GM12878 (cell line): Measurements from ENCODE around the gene FCRL6. TPM values are rescaled to one million over a fixed set of nuclear protein-coding genes. Genes with fewer than 3 reads are reported as not detected.

ENCODE experiments used
- ATAC-seq: fragments of 200-7000 bp; cut with Tn5 transposase; 3 replicates; pipeline ENCODE4 v1.9.1; 2020; ENCODE audit warnings: mild to moderate bottlenecking, moderate library complexity
- BruUV-seq: library from RNA; stranded (reverse); fragments of 400-500 nt; replicated peaks from 2 replicates; lab custom pipeline; 2021; lab: Mats Ljungman, UMichigan
- CTCF ChIA-PET: fragments of 300-600 bp; sonication (Branson Sonifier 250); formaldehyde crosslinking; extraction: SDS; loops from one replicate; lab custom pipeline; 2021; ENCODE audit warnings: inconsistent platforms; lab: Yijun Ruan, JAX
- POLR2A ChIA-PET: fragments of 350-600 bp; formaldehyde crosslinking; extraction: SDS; loops from one replicate; lab custom pipeline; 2021; ENCODE audit warnings: inconsistent platforms; lab: Charles Lee
- RAD21 ChIA-PET: fragments of 300-600 bp; sonication (Branson Sonifier 250); formaldehyde crosslinking; loops from one replicate; lab custom pipeline; 2023; ENCODE audit warnings: antibody characterized with exemption; ENCODE audit not compliant: unreplicated experiment; lab: Charles Lee
- SMC1A ChIA-PET: fragments of 300-600 bp; sonication (Branson Sonifier 250); formaldehyde crosslinking; loops from one replicate; lab custom pipeline; 2023; ENCODE audit not compliant: unreplicated experiment, uncharacterized antibody; lab: Charles Lee
- DNase-seq: peaks from one replicate; pipeline ENCODE4 v3.0.0-alpha.2; 2011; ENCODE audit warnings: low read depth, low spot score
- FAIRE-seq: peaks from 3 replicates; lab custom pipeline; 2011; peaks lifted over from hg19 to GRCh38; lab: Jason Lieb, UNC
- H2AFZ ChIP-seq: 2 replicates; pipeline ENCODE4 v1.6.0; 2011; ENCODE audit warnings: low read depth, low read length, control low read depth; ENCODE audit not compliant: control insufficient read depth
- H3K27ac ChIP-seq: 2 replicates; pipeline ENCODE4 v1.5.1; 2011; ENCODE audit warnings: control low read depth; ENCODE audit not compliant: control insufficient read depth, insufficient read depth
- H3K27me3 ChIP-seq, 2 experiments: replicated peaks in 1 of 2; 2 replicates each; pipeline versions ENCODE4 v1.6.0 to v1.6.1; 2011; ENCODE audit warnings: low read length in 1 of 2; ENCODE audit not compliant: control insufficient read depth in 2 of 2, insufficient read depth in 2 of 2
- H3K36me3 ChIP-seq, 2 experiments: 2 replicates each; pipeline ENCODE4 v1.5.1; 2011; ENCODE audit warnings: low read length in 1 of 2; ENCODE audit not compliant: control insufficient read depth in 2 of 2, insufficient read depth in 2 of 2
- H3K4me1 ChIP-seq: 2 replicates; pipeline ENCODE4 v1.6.1; 2011; ENCODE audit warnings: mild to moderate bottlenecking, low read length, moderate library complexity, mixed read lengths; ENCODE audit not compliant: control insufficient read depth, insufficient read depth
- H3K4me2 ChIP-seq: 2 replicates; pipeline ENCODE4 v1.6.0; 2011; ENCODE audit warnings: control low read depth; ENCODE audit not compliant: control insufficient read depth, insufficient read depth
- H3K4me3 ChIP-seq: fragments of 200-600 bp; sonication (generic); 2 replicates; pipeline ENCODE4 v1.5.1; 2016
- H3K79me2 ChIP-seq: 2 replicates; pipeline ENCODE4 v1.6.0; 2011; ENCODE audit warnings: low read length; ENCODE audit not compliant: control insufficient read depth, insufficient read depth
- H3K9ac ChIP-seq: 2 replicates; pipeline ENCODE4 v1.8.0; 2011; ENCODE audit warnings: low read length, control low read depth, mixed read lengths; ENCODE audit not compliant: control insufficient read depth, insufficient read depth
- H3K9me3 ChIP-seq: replicated peaks from 3 replicates; pipeline ENCODE4 v1.5.1; 2011; ENCODE audit warnings: mild to moderate bottlenecking, low read length; ENCODE audit not compliant: control insufficient read depth, insufficient read depth
- H4K20me1 ChIP-seq: 2 replicates; pipeline ENCODE4 v1.6.0; 2011; ENCODE audit not compliant: control insufficient read depth, insufficient read depth
- E2F4 ChIP-seq: IDR thresholded peaks from 2 replicates; pipeline ENCODE4 v1.6.1; 2012; ENCODE audit warnings: low read depth, low read length, improper control_type of control experiment
- EGR1 ChIP-seq, 2 experiments: IDR thresholded peaks; 1 replicate in 1 of 2; 2 replicates in 1 of 2; pipeline ENCODE4 v1.6.1; 2011 to 2012; ENCODE audit warnings: low read depth in 2 of 2, low read length in 2 of 2, borderline replicate concordance in 1 of 2, mild to moderate bottlenecking in 1 of 2, moderate library complexity in 1 of 2
- FOXM1 ChIP-seq: IDR thresholded peaks from 2 replicates; pipeline ENCODE4 v1.6.1; 2012; ENCODE audit warnings: low read depth, mild to moderate bottlenecking, inconsistent platforms, low read length, moderate library complexity
- IKZF2 ChIP-seq, 2 experiments: fragments of 450-650 bp; IDR thresholded peaks; 2 replicates each; pipeline ENCODE4 v1.6.1; 2017; ENCODE audit warnings: mild to moderate bottlenecking in 2 of 2, moderate library complexity in 2 of 2
- POLR2AphosphoS2 ChIP-seq: IDR thresholded peaks from 2 replicates; pipeline ENCODE4 v1.6.1; 2011; ENCODE audit warnings: low read depth, mild to moderate bottlenecking, low read length, improper control_type of control experiment, moderate library complexity
- RAD21 ChIP-seq: IDR thresholded peaks from 2 replicates; pipeline ENCODE4 v1.6.1; 2011; ENCODE audit warnings: mild to moderate bottlenecking, low read depth, low read length, moderate library complexity; ENCODE audit not compliant: insufficient read depth
- SIX5 ChIP-seq: IDR thresholded peaks from 2 replicates; pipeline ENCODE4 v1.6.1; 2011; ENCODE audit warnings: mild to moderate bottlenecking, low read depth, low read length, moderate library complexity; ENCODE audit not compliant: severe bottlenecking
- SMAD5 ChIP-seq: IDR thresholded peaks from 2 replicates; pipeline ENCODE4 v1.6.1; 2016; ENCODE audit warnings: antibody characterized with exemption, low read depth
- STAT1 ChIP-seq: fragments of 450-650 bp; conservative IDR thresholded peaks from 2 replicates; pipeline ENCODE4 v1.6.1; 2014; ENCODE audit warnings: antibody characterized with exemption, mild to moderate bottlenecking
- WRNIP1 ChIP-seq: IDR thresholded peaks from 2 replicates; pipeline ENCODE4 v1.6.1; 2011; ENCODE audit warnings: low read depth, low read length, improper control_type of control experiment, borderline replicate concordance
- ZBTB11 ChIP-seq: fragments of 450-650 bp; formaldehyde crosslinking; IDR thresholded peaks from 2 replicates; pipeline ENCODE4 v1.5.0; 2022; ENCODE audit warnings: mild to moderate bottlenecking, missing genetic modification characterization
- ZSCAN29 ChIP-seq: fragments of 450-650 bp; IDR thresholded peaks from 2 replicates; pipeline ENCODE4 v1.6.1; 2017; ENCODE audit warnings: mild to moderate bottlenecking, moderate library complexity
- WGBS: methylation state at CpG from one replicate; pipeline ENCODE4 v1.1.6; 2016; ENCODE audit warnings: low lambda C conversion rate; ENCODE audit not compliant: insufficient replicate concordance, insufficient coverage; ENCODE audit errors: missing lambda C conversion rate; 5-methylcytosine and 5-hydroxymethylcytosine counted together
- in situ Hi-C: fragments of 300-500 bp; cut with MboI; formaldehyde crosslinking; loops from 9 replicates; pipeline ENCODE4 v1.14.3; 2018; ENCODE audit warnings: mixed read lengths
- intact Hi-C: fragments of 100-400 bp; cut with micrococcal nuclease; formaldehyde crosslinking; loops from one replicate; pipeline ENCODE4 v1.14.2; 2022; ENCODE audit not compliant: unreplicated experiment
- polyA plus RNA-seq, 11 experiments: library from polyadenylated mRNA; depleted of rRNA in 4 of 11; unstranded in 6 of 11; stranded (reverse) in 5 of 11; fragments of >200 nt; fragmentation: Nextera tagmentation in 4 of 11; fragmentation: Illumina TruSeq in 1 of 11; extraction: Ambion mirVana in 4 of 11; extraction: Trizol in 1 of 11; gene quantifications; 1 replicate in 1 of 11; 2 replicates in 10 of 11; pipeline versions ENCODE4 v1.2.1 to v1.2.3, GENCODE V29; 2011 to 2016; ENCODE audit warnings: inconsistent platforms in 2 of 11, missing spikeins in 2 of 11, low read depth in 1 of 11
- total RNA-seq, 4 experiments: library from RNA; depleted of rRNA in 3 of 4; stranded (reverse); fragments of >200 nt in 3 of 4; fragmentation: Illumina TruSeq in 1 of 4; extraction: Trizol in 1 of 4; gene quantifications; 2 replicates each; pipeline versions ENCODE4 v1.2.1 to v1.2.3, GENCODE V29; 2013 to 2021
- TF ChIP-seq, protein P1 (sequence below): fragments of 450-650 bp; IDR thresholded peaks from 2 replicates; pipeline ENCODE4 v1.6.1; 2017; ENCODE audit warnings: antibody characterized with exemption, mild to moderate bottlenecking, moderate library complexity
- TF ChIP-seq, protein P2 (sequence below), 3 experiments: IDR thresholded peaks in 2 of 3; conservative IDR thresholded peaks in 1 of 3; 2 replicates each; pipeline ENCODE4 v1.5.1; 2011; ENCODE audit warnings: low read depth in 3 of 3, low read length in 3 of 3, mild to moderate bottlenecking in 3 of 3, control low read depth in 2 of 3, moderate library complexity in 2 of 3, inconsistent platforms in 1 of 3, mixed read lengths in 1 of 3; ENCODE audit not compliant: control insufficient read depth in 2 of 3, insufficient read depth in 1 of 3; ENCODE audit errors: extremely low read depth in 1 of 3

Gene FCRL6
- total and polyA plus RNA-seq, 10 of the 15 experiments (the other 5 are each of a cell fraction or from before 2014, with no cell fraction given), result 0.04 to 0.16 (median 0.11) TPM; not detected in 7

- no TSS peak for BruUV-seq
- DNase-seq (no peak), ATAC-seq (no peak), FAIRE-seq (no peak)
- WGBS, result 34% methylated on average over 2 of the region's 2 CpGs
- ChIA-PET SMC1A (no interaction called here), POLR2A (no interaction called here), CTCF (interaction anchor here (0.9 to 3.0 kb wide), 4 partner anchors 11 to 113 kb away, joined by 3 to 14 read pairs (median 6); no protein-coding TSS in a partner anchor), RAD21 (no interaction called here)
- Histone ChIP-seq H3K79me2 (no peaks in the 10 kb centered on the region), H3K27me3 (no peaks in the 10 kb centered on the region), H4K20me1 (no peaks in the 10 kb centered on the region), H3K36me3 (no peaks in the 10 kb centered on the region), H3K4me1 (no peaks in the 10 kb centered on the region), H3K27ac (no peak overlapping the region), H2AFZ (no peak overlapping the region), H3K9ac (no peak overlapping the region), H3K4me2 (no peak overlapping the region), H3K9me3 (no peaks in the 10 kb centered on the region), H3K4me3 (no peak overlapping the region)
- in situ Hi-C loops (no loop called here), intact Hi-C loops (no loop called here)
- TF ChIP-seq, protein P1, sequence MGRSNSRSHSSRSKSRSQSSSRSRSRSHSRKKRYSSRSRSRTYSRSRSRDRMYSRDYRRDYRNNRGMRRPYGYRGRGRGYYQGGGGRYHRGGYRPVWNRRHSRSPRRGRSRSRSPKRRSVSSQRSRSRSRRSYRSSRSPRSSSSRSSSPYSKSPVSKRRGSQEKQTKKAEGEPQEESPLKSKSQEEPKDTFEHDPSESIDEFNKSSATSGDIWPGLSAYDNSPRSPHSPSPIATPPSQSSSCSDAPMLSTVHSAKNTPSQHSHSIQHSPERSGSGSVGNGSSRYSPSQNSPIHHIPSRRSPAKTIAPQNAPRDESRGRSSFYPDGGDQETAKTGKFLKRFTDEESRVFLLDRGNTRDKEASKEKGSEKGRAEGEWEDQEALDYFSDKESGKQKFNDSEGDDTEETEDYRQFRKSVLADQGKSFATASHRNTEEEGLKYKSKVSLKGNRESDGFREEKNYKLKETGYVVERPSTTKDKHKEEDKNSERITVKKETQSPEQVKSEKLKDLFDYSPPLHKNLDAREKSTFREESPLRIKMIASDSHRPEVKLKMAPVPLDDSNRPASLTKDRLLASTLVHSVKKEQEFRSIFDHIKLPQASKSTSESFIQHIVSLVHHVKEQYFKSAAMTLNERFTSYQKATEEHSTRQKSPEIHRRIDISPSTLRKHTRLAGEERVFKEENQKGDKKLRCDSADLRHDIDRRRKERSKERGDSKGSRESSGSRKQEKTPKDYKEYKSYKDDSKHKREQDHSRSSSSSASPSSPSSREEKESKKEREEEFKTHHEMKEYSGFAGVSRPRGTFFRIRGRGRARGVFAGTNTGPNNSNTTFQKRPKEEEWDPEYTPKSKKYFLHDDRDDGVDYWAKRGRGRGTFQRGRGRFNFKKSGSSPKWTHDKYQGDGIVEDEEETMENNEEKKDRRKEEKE, result no peak
- TF ChIP-seq FOXM1 (no peak), SIX5 (no peak), STAT1 (no peak), RAD21 (no peak), ZSCAN29 (no peak), EGR1 (IDR thresholded peaks at IDR 0.05; ENCODE audit: borderline replicate concordance in 1 of 2, low read depth in 2 of 2, low read length in 2 of 2) (no peak), IKZF2 (IDR thresholded peaks at IDR 0.05) (no peak), WRNIP1 (no peak), E2F4 (no peak), ZBTB11 (CRISPR knock-in tag) (no peak), POLR2AphosphoS2 (no peak), SMAD5 (no peak)
- TF ChIP-seq, protein P2, sequence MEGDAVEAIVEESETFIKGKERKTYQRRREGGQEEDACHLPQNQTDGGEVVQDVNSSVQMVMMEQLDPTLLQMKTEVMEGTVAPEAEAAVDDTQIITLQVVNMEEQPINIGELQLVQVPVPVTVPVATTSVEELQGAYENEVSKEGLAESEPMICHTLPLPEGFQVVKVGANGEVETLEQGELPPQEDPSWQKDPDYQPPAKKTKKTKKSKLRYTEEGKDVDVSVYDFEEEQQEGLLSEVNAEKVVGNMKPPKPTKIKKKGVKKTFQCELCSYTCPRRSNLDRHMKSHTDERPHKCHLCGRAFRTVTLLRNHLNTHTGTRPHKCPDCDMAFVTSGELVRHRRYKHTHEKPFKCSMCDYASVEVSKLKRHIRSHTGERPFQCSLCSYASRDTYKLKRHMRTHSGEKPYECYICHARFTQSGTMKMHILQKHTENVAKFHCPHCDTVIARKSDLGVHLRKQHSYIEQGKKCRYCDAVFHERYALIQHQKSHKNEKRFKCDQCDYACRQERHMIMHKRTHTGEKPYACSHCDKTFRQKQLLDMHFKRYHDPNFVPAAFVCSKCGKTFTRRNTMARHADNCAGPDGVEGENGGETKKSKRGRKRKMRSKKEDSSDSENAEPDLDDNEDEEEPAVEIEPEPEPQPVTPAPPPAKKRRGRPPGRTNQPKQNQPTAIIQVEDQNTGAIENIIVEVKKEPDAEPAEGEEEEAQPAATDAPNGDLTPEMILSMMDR (IDR thresholded peaks at IDR 0.05 in 2 of 3, conservative IDR thresholded peaks at IDR 0.05 in 1 of 3; ENCODE audit: control insufficient read depth in 2 of 3, extremely low read depth in 1 of 3, insufficient read depth in 1 of 3, low read depth in 3 of 3, low read length in 3 of 3), result no peak
Measured at GRCh38 chr1:159779403-159779851, 22.7 kb upstream of the FCRL6 start.
